B cell (primary cell): ENCODE data around the gene ACAP2.

Experiments
- EZH2 ChIP-seq: IDR thresholded peaks from 2 replicates; pipeline ENCODE4 v1.6.1; 2012; ENCODE audit warnings: borderline replicate concordance, low read depth, mild to moderate bottlenecking, moderate library complexity, low read length; ENCODE audit not compliant: insufficient read depth, poor library complexity, severe bottlenecking
- TF ChIP-seq, protein P1 (sequence below): fragments of 200-600 bp; IDR thresholded peaks from one replicate; pipeline ENCODE4 v1.8.0; 2022; ENCODE audit warnings: antibody characterized with exemption, mild to moderate bottlenecking

DNA sequence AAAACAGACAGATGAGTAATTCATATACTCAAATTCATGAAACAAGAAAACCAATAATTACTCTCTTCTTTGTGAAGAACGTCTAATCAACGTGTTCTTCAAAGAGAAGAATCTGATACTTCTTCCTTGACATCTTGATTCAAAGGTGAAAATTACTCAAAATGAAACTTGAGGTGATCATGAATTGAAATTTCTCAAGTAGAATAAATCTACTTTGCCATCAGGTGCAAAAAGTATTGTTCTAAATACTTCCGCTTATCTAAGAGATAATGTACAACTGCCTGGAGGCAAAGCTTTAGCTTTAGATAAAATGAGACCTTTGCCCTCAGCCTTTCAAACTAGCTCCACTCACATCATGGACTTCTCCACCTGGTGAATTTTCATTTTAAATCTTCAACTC, 158.0 kb downstream of the ACAP2 start:
- TF ChIP-seq, protein P1, sequence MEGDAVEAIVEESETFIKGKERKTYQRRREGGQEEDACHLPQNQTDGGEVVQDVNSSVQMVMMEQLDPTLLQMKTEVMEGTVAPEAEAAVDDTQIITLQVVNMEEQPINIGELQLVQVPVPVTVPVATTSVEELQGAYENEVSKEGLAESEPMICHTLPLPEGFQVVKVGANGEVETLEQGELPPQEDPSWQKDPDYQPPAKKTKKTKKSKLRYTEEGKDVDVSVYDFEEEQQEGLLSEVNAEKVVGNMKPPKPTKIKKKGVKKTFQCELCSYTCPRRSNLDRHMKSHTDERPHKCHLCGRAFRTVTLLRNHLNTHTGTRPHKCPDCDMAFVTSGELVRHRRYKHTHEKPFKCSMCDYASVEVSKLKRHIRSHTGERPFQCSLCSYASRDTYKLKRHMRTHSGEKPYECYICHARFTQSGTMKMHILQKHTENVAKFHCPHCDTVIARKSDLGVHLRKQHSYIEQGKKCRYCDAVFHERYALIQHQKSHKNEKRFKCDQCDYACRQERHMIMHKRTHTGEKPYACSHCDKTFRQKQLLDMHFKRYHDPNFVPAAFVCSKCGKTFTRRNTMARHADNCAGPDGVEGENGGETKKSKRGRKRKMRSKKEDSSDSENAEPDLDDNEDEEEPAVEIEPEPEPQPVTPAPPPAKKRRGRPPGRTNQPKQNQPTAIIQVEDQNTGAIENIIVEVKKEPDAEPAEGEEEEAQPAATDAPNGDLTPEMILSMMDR, result no peak
- TF ChIP-seq EZH2, result no peak
